ENCODE data around the gene SERGEF.

- TF ChIP-seq EZH2phosphoT487 (IDR thresholded peaks at IDR 0.05; ENCODE audit: borderline replicate concordance, low read length): no peak
- TF ChIP-seq CTCF (IDR thresholded peaks at IDR 0.05; ENCODE audit: low read depth, low read length, poor library complexity, severe bottlenecking): no peak
These were observed 230.7 kb downstream of the SERGEF start for GRCh38 chr11:17782145-17782544.
